Uterus (tissue), 2 donors: ENCODE data around the gene OPN1MW.
"Not testable (repeated sequence)": the region's sequence is repeated elsewhere in the genome, so short reads cannot be mapped to it uniquely, and the experiment has no call there.

Source experiments
- POLR2A ChIP-seq, 2 donors: fragments of 450-650 bp; IDR thresholded peaks; one replicate each; pipeline ENCODE4 v1.6.1; 2016; ENCODE audit warnings: antibody characterized with exemption in 2 of 2, mild to moderate bottlenecking in 1 of 2, moderate library complexity in 1 of 2
- TF ChIP-seq, protein P1 (sequence below), 4 experiments: fragments of 200-600 bp in 2 of 4; fragments of 450-650 bp in 2 of 4; sonication (generic) in 2 of 4; IDR thresholded peaks; one replicate each; pipeline ENCODE4 v1.5.1; 2016 to 2019; ENCODE audit warnings: antibody characterized with exemption in 4 of 4, mild to moderate bottlenecking in 2 of 4, moderate library complexity in 1 of 4

DNA sequence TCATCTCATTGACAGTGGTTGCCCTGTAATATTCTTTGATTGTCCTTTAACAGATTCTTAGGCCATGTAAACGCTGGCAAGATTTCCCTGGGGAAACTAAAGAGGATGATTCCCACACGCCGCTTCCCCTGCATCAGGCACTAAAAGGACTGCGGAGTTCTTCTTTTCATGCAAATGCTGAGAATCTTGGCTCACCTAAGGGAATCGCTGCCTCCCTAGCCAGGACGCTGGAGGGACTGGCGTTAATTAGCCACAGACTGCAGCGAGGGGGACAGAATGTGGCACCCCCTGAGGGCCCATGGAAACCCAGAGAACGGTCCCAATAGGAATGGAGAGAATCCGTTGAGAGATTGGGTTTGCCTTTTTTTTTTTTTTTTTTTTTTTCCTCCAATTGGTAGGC lies 8.0 kb upstream of the OPN1MW start:
- TF ChIP-seq, protein P1, sequence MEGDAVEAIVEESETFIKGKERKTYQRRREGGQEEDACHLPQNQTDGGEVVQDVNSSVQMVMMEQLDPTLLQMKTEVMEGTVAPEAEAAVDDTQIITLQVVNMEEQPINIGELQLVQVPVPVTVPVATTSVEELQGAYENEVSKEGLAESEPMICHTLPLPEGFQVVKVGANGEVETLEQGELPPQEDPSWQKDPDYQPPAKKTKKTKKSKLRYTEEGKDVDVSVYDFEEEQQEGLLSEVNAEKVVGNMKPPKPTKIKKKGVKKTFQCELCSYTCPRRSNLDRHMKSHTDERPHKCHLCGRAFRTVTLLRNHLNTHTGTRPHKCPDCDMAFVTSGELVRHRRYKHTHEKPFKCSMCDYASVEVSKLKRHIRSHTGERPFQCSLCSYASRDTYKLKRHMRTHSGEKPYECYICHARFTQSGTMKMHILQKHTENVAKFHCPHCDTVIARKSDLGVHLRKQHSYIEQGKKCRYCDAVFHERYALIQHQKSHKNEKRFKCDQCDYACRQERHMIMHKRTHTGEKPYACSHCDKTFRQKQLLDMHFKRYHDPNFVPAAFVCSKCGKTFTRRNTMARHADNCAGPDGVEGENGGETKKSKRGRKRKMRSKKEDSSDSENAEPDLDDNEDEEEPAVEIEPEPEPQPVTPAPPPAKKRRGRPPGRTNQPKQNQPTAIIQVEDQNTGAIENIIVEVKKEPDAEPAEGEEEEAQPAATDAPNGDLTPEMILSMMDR (IDR thresholded peaks at IDR 0.05) = not testable (repeated sequence)
- not testable (repeated sequence) for TF ChIP-seq POLR2A (IDR thresholded peaks at IDR 0.05)
